Measurements from ENCODE around the gene CDKAL1. TPM values are rescaled to one million over a fixed set of nuclear protein-coding genes. Genes with fewer than 3 reads are reported as not detected.
"Not testable (repeated sequence)": the region's sequence is repeated elsewhere in the genome, so short reads cannot be mapped to it uniquely, and the experiment has no call there.

The CDKAL1 gene
- total RNA-seq, 1 donor from 2014 or later, result 13.4 TPM

- H3K27me3 ChIP-seq (ENCODE audit: control insufficient read depth, insufficient read depth, low read length), result no peaks in the 10 kb centered on the region
- no peak overlapping the region for H3K4me3 ChIP-seq (ENCODE audit: low read depth, low read length)
- no peak for TF ChIP-seq CTCF (IDR thresholded peaks at IDR 0.05; ENCODE audit: insufficient read depth, low read length, severe bottlenecking)
- FAIRE-seq, result no peak
- H3K36me3 ChIP-seq (ENCODE audit: control insufficient read depth, insufficient read depth, low read length), result no peaks in the 10 kb centered on the region
- DNase-seq (ENCODE audit: low read depth), result no peak
These were observed 113.3 kb downstream of the CDKAL1 start for GRCh38 chr6:20647585-20647984.

- not testable (repeated sequence) for FAIRE-seq; DNase-seq (ENCODE audit: low read depth)
These were observed 115.6 kb downstream of the CDKAL1 start for GRCh38 chr6:20649696-20650470.

GRCh38 chr6:20652299-20653084, 118.2 kb downstream of the CDKAL1 start:
- peak; percentile 73 for DNase-seq (ENCODE audit: low read depth)

More at GRCh38 chr6:20649696-20650470, 115.6 kb downstream of the CDKAL1 start:
- H3K36me3 ChIP-seq (ENCODE audit: control insufficient read depth, insufficient read depth, low read length); H3K4me3 ChIP-seq (ENCODE audit: low read depth, low read length); H3K27me3 ChIP-seq (ENCODE audit: control insufficient read depth, insufficient read depth, low read length): not testable (repeated sequence)

GRCh38 chr6:20653085-20653479, 118.8 kb downstream of the CDKAL1 start:
- DNase-seq (ENCODE audit: low read depth), result no peak
- no peak for FAIRE-seq
- no peak for TF ChIP-seq CTCF (IDR thresholded peaks at IDR 0.05; ENCODE audit: insufficient read depth, low read length, severe bottlenecking)

More at GRCh38 chr6:20652299-20653084, 118.2 kb downstream of the CDKAL1 start:
- TF ChIP-seq CTCF (IDR thresholded peaks at IDR 0.05; ENCODE audit: insufficient read depth, low read length, severe bottlenecking), result no peak
- Histone ChIP-seq H3K4me3 (ENCODE audit: low read depth, low read length) (no peak overlapping the region), H3K36me3 (ENCODE audit: control insufficient read depth, insufficient read depth, low read length) (no peaks in the 10 kb centered on the region), H3K27me3 (ENCODE audit: control insufficient read depth, insufficient read depth, low read length) (no peaks in the 10 kb centered on the region)
- FAIRE-seq, result no peak

GRCh38 chr6:20655317-20655716, 121.1 kb downstream of the CDKAL1 start:
- no peak for FAIRE-seq
- Histone ChIP-seq H3K27me3 (ENCODE audit: control insufficient read depth, insufficient read depth, low read length) (no peaks in the 10 kb centered on the region), H3K4me3 (ENCODE audit: low read depth, low read length) (no peak overlapping the region), H3K36me3 (ENCODE audit: control insufficient read depth, insufficient read depth, low read length) (no peaks in the 10 kb centered on the region)
- TF ChIP-seq CTCF (IDR thresholded peaks at IDR 0.05; ENCODE audit: insufficient read depth, low read length, severe bottlenecking), result no peak
- DNase-seq (ENCODE audit: low read depth), result peak; percentile 40

More at GRCh38 chr6:20653085-20653479, 118.8 kb downstream of the CDKAL1 start:
- Histone ChIP-seq H3K4me3 (ENCODE audit: low read depth, low read length) (no peak overlapping the region), H3K27me3 (ENCODE audit: control insufficient read depth, insufficient read depth, low read length) (no peaks in the 10 kb centered on the region), H3K36me3 (ENCODE audit: control insufficient read depth, insufficient read depth, low read length) (no peaks in the 10 kb centered on the region)

GRCh38 chr6:20657274-20657800, 123.1 kb downstream of the CDKAL1 start:
- FAIRE-seq, result no peak
- H3K4me3 ChIP-seq (ENCODE audit: low read depth, low read length), result no peak overlapping the region
- H3K36me3 ChIP-seq (ENCODE audit: control insufficient read depth, insufficient read depth, low read length), result no peaks in the 10 kb centered on the region
- no peak for TF ChIP-seq CTCF (IDR thresholded peaks at IDR 0.05; ENCODE audit: insufficient read depth, low read length, severe bottlenecking)
- no peaks in the 10 kb centered on the region for H3K27me3 ChIP-seq (ENCODE audit: control insufficient read depth, insufficient read depth, low read length)
- peak; percentile 33 for DNase-seq (ENCODE audit: low read depth)
